ENCODE data around the gene ZNRF4. TPM values are rescaled to one million over a fixed set of nuclear protein-coding genes. Genes with fewer than 3 reads are reported as not detected.

Gene ZNRF4
- total and polyA plus RNA-seq, 2 of the 8 experiments (the other 6 are each of a cell fraction or from before 2014, with no cell fraction given) = not detected

GRCh38 chr19:5445071-5445470, 10.1 kb upstream of the ZNRF4 start:
- no peak overlapping the region for H2BK5ac ChIP-seq (ENCODE audit: low read depth, low read length)
- no peak overlapping the region for H2BK12ac ChIP-seq (ENCODE audit: low read depth, low read length)
- H3K56ac ChIP-seq (replicated peaks; ENCODE audit: insufficient read length, low read depth, low read length) = no peak overlapping the region
- ChIA-PET CTCF (ENCODE audit: partially characterized antibody) (interaction anchor here (0.6 to 0.8 kb wide), 2 partner anchors 95 to 117 kb away, joined by 3 to 4 read pairs; no protein-coding TSS in a partner anchor), POLR2A (ENCODE audit: partially characterized antibody) (interaction anchor here (0.6 to 1.6 kb wide), 3 partner anchors 11 to 229 kb away, joined by 3 to 4 read pairs (median 3); no protein-coding TSS in a partner anchor)
- 0 out of 2 replicates have a peak, but pooled peaks cover 1% of the 10 kb centered on the region for H3K23me2 ChIP-seq (ENCODE audit: low read depth, low read length)
- no peaks in the 10 kb centered on the region for H3K36me3 ChIP-seq (ENCODE audit: control insufficient read depth in 2 of 4, insufficient read depth in 4 of 4, low read length in 3 of 4)
- no peaks in the 10 kb centered on the region for H3K79me2 ChIP-seq (ENCODE audit: control insufficient read depth in 1 of 2, insufficient read depth in 2 of 2, low read length in 2 of 2)
- H3K14ac ChIP-seq (ENCODE audit: insufficient read length) = no peak overlapping the region
- H4K20me1 ChIP-seq (replicated peaks in 1 of 2; ENCODE audit: control insufficient read depth in 1 of 2, insufficient read depth in 2 of 2, low read length in 2 of 2) = no peaks in the 10 kb centered on the region
- H3K4me2 ChIP-seq (ENCODE audit: insufficient read depth in 1 of 2, low read depth in 2 of 2, low read length in 2 of 2) = no peak overlapping the region
- no peak overlapping the region for H2BK120ac ChIP-seq (replicated peaks; ENCODE audit: low read depth, low read length)
- H3K4me3 ChIP-seq (ENCODE audit: extremely low read depth in 1 of 4, insufficient read depth in 2 of 4, low read depth in 3 of 4, low read length in 4 of 4) = no peak overlapping the region
- H3K18ac ChIP-seq (ENCODE audit: extremely low read depth, low read length) = no peak overlapping the region
- H3K23ac ChIP-seq (ENCODE audit: insufficient read length) = no peak overlapping the region
- H2BK15ac ChIP-seq (ENCODE audit: low read length) = no peak overlapping the region
- DNase-seq (ENCODE audit: low read depth in 1 of 2, low spot score in 2 of 2) (no peak), FAIRE-seq (no peak)
- 18% methylated on average over 1 of the region's 2 CpGs; no CpG with 5 or more reads in 1 of the 2 experiments for WGBS, 2 experiments (ENCODE audit: extremely low coverage in 1 of 2, insufficient coverage in 1 of 2, insufficient read length in 1 of 2, insufficient replicate concordance in 2 of 2, low coverage in 1 of 2, low lambda C conversion rate in 2 of 2, missing lambda C conversion rate in 1 of 2)
- no peaks in the 10 kb centered on the region; a peak in 3 of 7 replicates for H3K27me3 ChIP-seq (replicated peaks in 1 of 4; ENCODE audit: control insufficient read depth in 3 of 4, extremely low read depth in 1 of 4, insufficient read depth in 3 of 4, low read length in 3 of 4)
- no peak overlapping the region for H4K5ac ChIP-seq (ENCODE audit: insufficient read length, low read depth, low read length)
- H4K8ac ChIP-seq (ENCODE audit: extremely low read depth, insufficient read depth, low read length) = no peak overlapping the region
- no peaks in the 10 kb centered on the region for H3K4me1 ChIP-seq (replicated peaks in 1 of 4; ENCODE audit: control insufficient read depth in 3 of 4, insufficient read depth in 4 of 4, low read length in 3 of 4)
- no peak overlapping the region for H4K91ac ChIP-seq (replicated peaks; ENCODE audit: insufficient read length, low read length)
- H2AK5ac ChIP-seq (ENCODE audit: low read depth, low read length) = no peak overlapping the region
- no peak overlapping the region for H3K9ac ChIP-seq (replicated peaks in 1 of 4; ENCODE audit: extremely low read depth in 1 of 4, low read depth in 3 of 4, low read length in 3 of 4)
- H3K27ac ChIP-seq (ENCODE audit: low read depth, low read length) = no peak overlapping the region
- H3K9me3 ChIP-seq (ENCODE audit: insufficient read depth in 2 of 2, low read depth in 1 of 2, low read length in 1 of 2) = no peaks in the 10 kb centered on the region
- no peak overlapping the region for H2BK20ac ChIP-seq (ENCODE audit: low read length)
- H2AFZ ChIP-seq (ENCODE audit: low read length) = no peak overlapping the region
- H3K4ac ChIP-seq (replicated peaks; ENCODE audit: insufficient read length, low read depth, low read length) = no peak overlapping the region
- H3K79me1 ChIP-seq (ENCODE audit: low read depth, low read length) = no peaks in the 10 kb centered on the region
- no peak for TF ChIP-seq YY1 (IDR thresholded peaks at IDR 0.05; ENCODE audit: low read depth, low read length)
- no peak for TF ChIP-seq GTF2F1 (IDR thresholded peaks at IDR 0.05; ENCODE audit: borderline replicate concordance, low read depth, low read length)
- TF ChIP-seq HDAC2 (IDR thresholded peaks at IDR 0.05; ENCODE audit: borderline replicate concordance in 1 of 2, low read depth in 2 of 2, low read length in 2 of 2) = no peak
- TF ChIP-seq NANOG (IDR thresholded peaks at IDR 0.05; ENCODE audit: insufficient read depth, low read depth, low read length, poor library complexity, severe bottlenecking) = no peak
- TF ChIP-seq CBX8 (IDR thresholded peaks at IDR 0.05; ENCODE audit: borderline replicate concordance, low read depth, low read length) = no peak
- TF ChIP-seq SIX5 (IDR thresholded peaks at IDR 0.05; ENCODE audit: low read depth, low read length) = no peak
- TF ChIP-seq GABPA (IDR thresholded peaks at IDR 0.05; ENCODE audit: borderline replicate concordance, insufficient read depth, low read length) = no peak
- no peak for TF ChIP-seq CEBPB (IDR thresholded peaks at IDR 0.05; ENCODE audit: low read depth, low read length)
- no peak for TF ChIP-seq TCF12 (IDR thresholded peaks at IDR 0.05; ENCODE audit: low read depth, low read length)
- no peak for TF ChIP-seq ZNF274 (IDR thresholded peaks at IDR 0.05; ENCODE audit: borderline replicate concordance, extremely low read depth, low read length)
- TF ChIP-seq EP300 (IDR thresholded peaks at IDR 0.05; ENCODE audit: borderline replicate concordance in 1 of 2, low read depth in 2 of 2, low read length in 2 of 2) = no peak
- TF ChIP-seq KDM1A (IDR thresholded peaks at IDR 0.05; ENCODE audit: borderline replicate concordance, low read length) = no peak
- no peak for TF ChIP-seq KDM4A (IDR thresholded peaks at IDR 0.05; ENCODE audit: low read depth, low read length, severe bottlenecking)
- no peak for TF ChIP-seq EGR1 (IDR thresholded peaks at IDR 0.05; ENCODE audit: borderline replicate concordance, low read depth, low read length)
